Lower lobe of right lung (tissue), 2 donors: ENCODE data around the gene ERMN. TPM values are rescaled to one million over a fixed set of nuclear protein-coding genes. Genes with fewer than 3 reads are reported as not detected.
"Not testable (repeated sequence)": the region's sequence is repeated elsewhere in the genome, so short reads cannot be mapped to it uniquely, and the experiment has no call there.

Source experiments
- ATAC-seq, 2 donors: fragments of 200-7000 bp; cut with Tn5 transposase; one replicate each; pipeline ENCODE4 v1.9.1; 2020 to 2022; ENCODE audit warnings: mild to moderate bottlenecking in 2 of 2, moderate library complexity in 2 of 2
- DNase-seq: peaks from one replicate; pipeline ENCODE4 v3.0.0-alpha.2; 2020
- H3K27ac ChIP-seq: fragments of 200-600 bp; one replicate; pipeline ENCODE4 v1.8.0; 2022
- H3K27me3 ChIP-seq: fragments of 200-600 bp; one replicate; pipeline ENCODE4 v1.8.0; 2022; ENCODE audit warnings: low read depth
- H3K36me3 ChIP-seq: fragments of 200-600 bp; one replicate; pipeline ENCODE4 v1.8.0; 2022; ENCODE audit warnings: mild to moderate bottlenecking
- H3K4me1 ChIP-seq: fragments of 200-600 bp; one replicate; pipeline ENCODE4 v1.8.0; 2022
- H3K4me3 ChIP-seq: fragments of 200-600 bp; one replicate; pipeline ENCODE4 v1.8.0; 2022; ENCODE audit warnings: mild to moderate bottlenecking
- H3K9me3 ChIP-seq: fragments of 200-600 bp; one replicate; pipeline ENCODE4 v1.8.0; 2022
- CTCF ChIP-seq: fragments of 200-600 bp; IDR thresholded peaks from one replicate; pipeline ENCODE4 v1.8.0; 2022; ENCODE audit warnings: antibody characterized with exemption, mild to moderate bottlenecking
- intact Hi-C: fragments of 100-400 bp; cut with DNase I; formaldehyde crosslinking; loops from one replicate; pipeline ENCODE4 v1.11.0; 2022
- total RNA-seq: library from RNA; stranded (reverse); fragmentation: NEBNext Ultra II Directional; extraction: Animal tissue kit (Norgen Biotek cat#: 25700); gene quantifications from one replicate; pipeline ENCODE4 v1.2.1, GENCODE V29; 2021
- donor health status: DM: no; HTN: yes; CAD: no; lungs with severe emphysema.

The ERMN gene
- total RNA-seq, 1 donor from 2014 or later, result 0.21 TPM

GRCh38 chr2:157348291-157348921 is 22.8 kb upstream of the ERMN start:
- no peak for TF ChIP-seq CTCF
- ATAC-seq (no peak), DNase-seq (no peak)
- Histone ChIP-seq H3K4me3 (no peak overlapping the region), H3K9me3 (no peaks in the 10 kb centered on the region), H3K27me3 (no peaks in the 10 kb centered on the region), H3K27ac (no peak overlapping the region), H3K4me1 (no peaks in the 10 kb centered on the region), H3K36me3 (no peaks in the 10 kb centered on the region)
- intact Hi-C loops, result no loop called here

- intact Hi-C loops, result no loop called here
Observed at GRCh38 chr2:157345647-157346389, 20.2 kb upstream of the ERMN start.

GRCh38 chr2:157341381-157341780 is 15.8 kb upstream of the ERMN start:
- intact Hi-C loops, DNase-seq, H3K36me3 ChIP-seq, ATAC-seq, H3K27me3 ChIP-seq, H3K27ac ChIP-seq, H3K4me3 ChIP-seq, H3K4me1 ChIP-seq, H3K9me3 ChIP-seq: not testable (repeated sequence)

More at GRCh38 chr2:157345647-157346389, 20.2 kb upstream of the ERMN start:
- no peaks in the 10 kb centered on the region for H3K4me1 ChIP-seq
- H3K36me3 ChIP-seq, result no peaks in the 10 kb centered on the region
- TF ChIP-seq CTCF, result no peak
- H3K4me3 ChIP-seq, result no peak overlapping the region
- no peak overlapping the region for H3K27ac ChIP-seq
- ATAC-seq (no peak), DNase-seq (no peak)
- no peaks in the 10 kb centered on the region for H3K27me3 ChIP-seq
- H3K9me3 ChIP-seq, result peaks cover 4% of the 10 kb centered on the region

DNA sequence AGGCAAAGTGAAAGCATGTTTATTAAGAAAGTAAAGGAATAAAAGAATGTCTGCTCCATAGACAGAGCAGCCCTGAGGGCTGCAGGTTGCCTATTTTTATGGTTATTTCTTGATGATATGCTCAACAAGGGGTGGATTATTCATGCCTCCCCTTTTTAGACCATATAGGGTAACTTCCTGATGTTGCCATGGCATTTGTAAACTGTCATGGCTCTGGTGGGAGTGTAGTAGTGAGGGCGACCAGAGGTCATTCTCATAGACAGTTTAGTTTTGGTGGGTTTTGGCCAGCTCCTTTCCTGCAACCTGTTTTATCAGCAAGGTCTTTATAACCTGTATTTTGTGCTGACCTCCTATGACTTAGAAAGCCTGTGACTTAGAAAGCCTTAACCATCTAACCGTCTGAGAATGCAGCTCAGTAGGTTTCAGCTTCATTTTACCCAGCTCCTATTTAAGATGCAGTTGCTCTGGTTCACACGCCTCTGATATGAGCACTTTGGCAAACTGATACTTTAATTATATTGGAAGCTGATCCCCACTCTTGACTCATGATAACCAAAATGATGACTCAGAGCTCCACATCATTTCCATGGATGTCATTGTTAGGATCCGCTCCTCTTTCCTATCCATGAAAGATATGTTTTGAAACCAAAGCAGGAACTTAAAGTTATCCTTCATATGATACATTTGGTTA is 14.5 kb upstream of the ERMN start:
- Histone ChIP-seq H3K27ac (no peak overlapping the region), H3K27me3 (no peaks in the 10 kb centered on the region), H3K9me3 (peaks cover 4% of the 10 kb centered on the region), H3K36me3 (no peaks in the 10 kb centered on the region), H3K4me3 (no peak overlapping the region), H3K4me1 (no peaks in the 10 kb centered on the region)
- intact Hi-C loops, result no loop called here
- TF ChIP-seq CTCF, result no peak
- no peak for DNase-seq
- no peak for ATAC-seq

DNA sequence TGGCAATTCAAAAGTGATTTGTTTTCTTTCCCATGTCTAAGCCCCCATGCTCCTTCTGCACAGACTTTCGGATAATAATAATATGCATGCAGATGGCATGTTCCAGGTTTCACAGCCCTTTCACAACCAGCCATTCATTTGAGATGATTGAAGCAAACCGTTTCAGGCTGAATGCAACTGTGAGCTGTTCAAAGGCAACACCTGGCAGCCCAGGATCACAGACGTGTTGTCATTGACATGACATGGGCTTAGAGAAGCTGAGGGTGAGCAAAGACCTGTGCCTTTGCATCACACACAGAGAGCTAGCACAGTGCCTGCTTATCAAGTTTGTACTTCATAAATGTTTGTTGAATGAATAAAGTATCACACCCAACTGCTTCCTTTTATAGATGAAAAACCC is 12.4 kb upstream of the ERMN start:
- H3K4me1 ChIP-seq, result no peaks in the 10 kb centered on the region
- intact Hi-C loops, result no loop called here
- ATAC-seq (no peak), DNase-seq (no peak)
- no peak overlapping the region for H3K27ac ChIP-seq
- peaks cover under 1% of the 10 kb centered on the region for H3K9me3 ChIP-seq
- TF ChIP-seq CTCF, result no peak
- H3K36me3 ChIP-seq, result no peaks in the 10 kb centered on the region
- no peaks in the 10 kb centered on the region for H3K27me3 ChIP-seq
- H3K4me3 ChIP-seq, result no peak overlapping the region
